WTC11 (cell line): Measurements from ENCODE around the gene CATSPERE. TPM values are rescaled to one million over a fixed set of nuclear protein-coding genes. Genes with fewer than 3 reads are reported as not detected.

ENCODE experiments used
- ATAC-seq: fragments of 200-7000 bp; cut with Tn5 transposase; 2 replicates; pipeline ENCODE4 v1.10.0; 2021; ENCODE audit warnings: mild to moderate bottlenecking, moderate library complexity
- CTCF ChIA-PET: fragments of 300-600 bp; sonication (Branson Sonifier 250); formaldehyde crosslinking; loops from one replicate; lab custom pipeline; 2021; ENCODE audit warnings: antibody characterized with exemption; lab: Charles Lee
- POLR2A ChIA-PET: fragments of 350-600 bp; sonication (Branson Sonifier 250); formaldehyde crosslinking; loops from one replicate; lab custom pipeline; 2021; ENCODE audit warnings: antibody characterized with exemption; lab: Charles Lee
- DNase-seq: peaks from one replicate; pipeline ENCODE4 v3.0.0; 2021; ENCODE audit warnings: low spot score
- H3K27ac Mint-ChIP-seq: 2 replicates; pipeline ENCODE4 v1.8.0; 2021; ENCODE audit warnings: mixed read lengths
- H3K27me3 Mint-ChIP-seq: 2 replicates; pipeline ENCODE4 v1.8.0; 2021; ENCODE audit warnings: low read depth, mild to moderate bottlenecking, moderate library complexity, mixed read lengths
- H3K36me3 Mint-ChIP-seq: 2 replicates; pipeline ENCODE4 v1.8.0; 2021; ENCODE audit warnings: mixed read lengths
- H3K4me1 Mint-ChIP-seq: 2 replicates; pipeline ENCODE4 v1.8.0; 2022; ENCODE audit warnings: mixed read lengths
- H3K4me3 Mint-ChIP-seq: 2 replicates; pipeline ENCODE4 v1.8.0; 2021; ENCODE audit warnings: mild to moderate bottlenecking, moderate library complexity, mixed read lengths
- H3K9me3 Mint-ChIP-seq: 2 replicates; pipeline ENCODE4 v1.8.0; 2021; ENCODE audit warnings: mixed read lengths
- ATF1 ChIP-seq: sonication (generic); formaldehyde crosslinking; IDR thresholded peaks from 2 replicates; pipeline ENCODE4 v1.8.1; 2023; ENCODE audit warnings: mild to moderate bottlenecking, moderate library complexity, missing genetic modification reagents
- CREM ChIP-seq: sonication (generic); formaldehyde crosslinking; IDR thresholded peaks from 2 replicates; pipeline ENCODE4 v1.8.1; 2022; ENCODE audit warnings: mild to moderate bottlenecking, missing genetic modification reagents, moderate library complexity
- ELF4 ChIP-seq: sonication (generic); formaldehyde crosslinking; IDR thresholded peaks from 2 replicates; pipeline ENCODE4 v1.8.1; 2022; ENCODE audit warnings: low read depth, mild to moderate bottlenecking, moderate library complexity, missing genetic modification reagents
- FOXJ3 ChIP-seq: sonication (generic); formaldehyde crosslinking; IDR thresholded peaks from 2 replicates; pipeline ENCODE4 v1.9.0; 2021; ENCODE audit warnings: missing genetic modification reagents, mild to moderate bottlenecking, borderline replicate concordance
- MXD4 ChIP-seq: fragments of 250-450 bp; sonication (Bioruptor Pico); IDR thresholded peaks from 2 replicates; pipeline ENCODE4 v1.8.0; 2021; ENCODE audit warnings: mild to moderate bottlenecking, moderate library complexity, borderline replicate concordance
- NFYB ChIP-seq: sonication (generic); formaldehyde crosslinking; conservative IDR thresholded peaks from 2 replicates; pipeline ENCODE4 v1.8.0; 2022; ENCODE audit warnings: low read depth, missing genetic modification reagents
- NR3C1 ChIP-seq: sonication (generic); formaldehyde crosslinking; conservative IDR thresholded peaks from 2 replicates; pipeline ENCODE4 v1.8.1; 2023; ENCODE audit warnings: low read depth, mild to moderate bottlenecking, missing genetic modification reagents
- OVOL2 ChIP-seq: fragments of 250-450 bp; sonication (Bioruptor Pico); IDR thresholded peaks from 2 replicates; pipeline ENCODE4 v1.9.0; 2021; ENCODE audit warnings: mild to moderate bottlenecking, borderline replicate concordance
- RELA ChIP-seq: sonication (generic); formaldehyde crosslinking; IDR thresholded peaks from 2 replicates; pipeline ENCODE4 v1.8.1; 2022; ENCODE audit warnings: missing genetic modification reagents, mild to moderate bottlenecking, borderline replicate concordance
- TEAD1 ChIP-seq: sonication (generic); formaldehyde crosslinking; IDR thresholded peaks from 2 replicates; pipeline ENCODE4 v1.8.0; 2022; ENCODE audit warnings: mild to moderate bottlenecking, missing genetic modification reagents
- ZNF425 ChIP-seq: fragments of 250-450 bp; sonication (Bioruptor Pico); conservative IDR thresholded peaks from 2 replicates; pipeline ENCODE4 v1.9.0; 2021; ENCODE audit warnings: mild to moderate bottlenecking
- total RNA-seq: library from RNA; stranded (reverse); gene quantifications from 3 replicates; pipeline ENCODE4 v1.2.3, GENCODE V29; 2021
- TF ChIP-seq, protein P1 (sequence below): sonication (generic); formaldehyde crosslinking; IDR thresholded peaks from 2 replicates; pipeline ENCODE4 v1.8.1; 2023; ENCODE audit warnings: mild to moderate bottlenecking, missing genetic modification reagents, borderline replicate concordance
- TF ChIP-seq, protein P2 (sequence below): sonication (generic); formaldehyde crosslinking; IDR thresholded peaks from 2 replicates; pipeline ENCODE4 v1.8.0; 2022; ENCODE audit warnings: mild to moderate bottlenecking, missing genetic modification reagents
- TF ChIP-seq, protein P3 (sequence below): sonication (generic); formaldehyde crosslinking; IDR thresholded peaks from 2 replicates; pipeline ENCODE4 v1.8.1; 2022; ENCODE audit warnings: low read depth, mild to moderate bottlenecking, moderate library complexity, missing genetic modification reagents, borderline replicate concordance
- TF ChIP-seq, protein P4 (sequence below): sonication (generic); formaldehyde crosslinking; IDR thresholded peaks from 2 replicates; pipeline ENCODE4 v1.8.0; 2022; ENCODE audit warnings: mild to moderate bottlenecking, missing genetic modification reagents
- TF ChIP-seq, protein P5 (sequence below): sonication (generic); formaldehyde crosslinking; IDR thresholded peaks from 2 replicates; pipeline ENCODE4 v1.8.1; 2023; ENCODE audit warnings: mild to moderate bottlenecking, moderate library complexity, missing genetic modification reagents

Gene CATSPERE
- total RNA-seq, 1 experiment from 2014 or later = 0.66 TPM

DNA sequence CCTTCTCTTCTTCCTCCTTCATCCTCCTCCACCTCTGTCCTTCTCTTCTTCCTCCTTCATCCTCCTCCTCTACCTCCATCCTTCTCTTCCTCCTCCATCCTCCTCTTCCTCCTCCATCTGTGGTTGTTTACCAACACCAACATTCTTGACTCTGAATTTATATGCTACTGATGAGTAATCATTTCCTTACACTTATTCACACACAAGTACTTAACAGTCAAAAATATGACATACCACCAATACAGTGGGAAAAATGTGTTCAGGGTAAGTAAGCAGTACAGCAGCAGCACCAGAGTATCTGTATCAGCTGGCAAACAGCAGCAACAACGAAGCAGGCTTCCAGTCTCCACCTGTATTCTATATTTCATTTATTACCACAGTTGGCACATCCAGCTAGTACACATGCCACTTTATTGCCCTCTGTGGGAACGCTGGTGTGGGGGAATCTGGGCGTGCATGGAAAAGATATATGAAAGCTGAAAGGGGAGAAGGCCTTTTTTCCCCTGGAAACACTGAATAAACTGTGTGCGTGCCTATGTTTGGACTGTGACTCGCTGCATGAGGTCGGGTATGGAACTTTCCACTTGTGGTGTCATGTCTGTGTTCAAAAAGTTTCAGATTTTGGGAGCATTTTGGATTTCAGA is 25.4 kb upstream of the CATSPERE start (continued):
- TF ChIP-seq, protein P1, sequence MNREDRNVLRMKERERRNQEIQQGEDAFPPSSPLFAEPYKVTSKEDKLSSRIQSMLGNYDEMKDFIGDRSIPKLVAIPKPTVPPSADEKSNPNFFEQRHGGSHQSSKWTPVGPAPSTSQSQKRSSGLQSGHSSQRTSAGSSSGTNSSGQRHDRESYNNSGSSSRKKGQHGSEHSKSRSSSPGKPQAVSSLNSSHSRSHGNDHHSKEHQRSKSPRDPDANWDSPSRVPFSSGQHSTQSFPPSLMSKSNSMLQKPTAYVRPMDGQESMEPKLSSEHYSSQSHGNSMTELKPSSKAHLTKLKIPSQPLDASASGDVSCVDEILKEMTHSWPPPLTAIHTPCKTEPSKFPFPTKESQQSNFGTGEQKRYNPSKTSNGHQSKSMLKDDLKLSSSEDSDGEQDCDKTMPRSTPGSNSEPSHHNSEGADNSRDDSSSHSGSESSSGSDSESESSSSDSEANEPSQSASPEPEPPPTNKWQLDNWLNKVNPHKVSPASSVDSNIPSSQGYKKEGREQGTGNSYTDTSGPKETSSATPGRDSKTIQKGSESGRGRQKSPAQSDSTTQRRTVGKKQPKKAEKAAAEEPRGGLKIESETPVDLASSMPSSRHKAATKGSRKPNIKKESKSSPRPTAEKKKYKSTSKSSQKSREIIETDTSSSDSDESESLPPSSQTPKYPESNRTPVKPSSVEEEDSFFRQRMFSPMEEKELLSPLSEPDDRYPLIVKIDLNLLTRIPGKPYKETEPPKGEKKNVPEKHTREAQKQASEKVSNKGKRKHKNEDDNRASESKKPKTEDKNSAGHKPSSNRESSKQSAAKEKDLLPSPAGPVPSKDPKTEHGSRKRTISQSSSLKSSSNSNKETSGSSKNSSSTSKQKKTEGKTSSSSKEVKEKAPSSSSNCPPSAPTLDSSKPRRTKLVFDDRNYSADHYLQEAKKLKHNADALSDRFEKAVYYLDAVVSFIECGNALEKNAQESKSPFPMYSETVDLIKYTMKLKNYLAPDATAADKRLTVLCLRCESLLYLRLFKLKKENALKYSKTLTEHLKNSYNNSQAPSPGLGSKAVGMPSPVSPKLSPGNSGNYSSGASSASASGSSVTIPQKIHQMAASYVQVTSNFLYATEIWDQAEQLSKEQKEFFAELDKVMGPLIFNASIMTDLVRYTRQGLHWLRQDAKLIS (CRISPR knock-in tag) = no peak
- TF ChIP-seq, protein P2, sequence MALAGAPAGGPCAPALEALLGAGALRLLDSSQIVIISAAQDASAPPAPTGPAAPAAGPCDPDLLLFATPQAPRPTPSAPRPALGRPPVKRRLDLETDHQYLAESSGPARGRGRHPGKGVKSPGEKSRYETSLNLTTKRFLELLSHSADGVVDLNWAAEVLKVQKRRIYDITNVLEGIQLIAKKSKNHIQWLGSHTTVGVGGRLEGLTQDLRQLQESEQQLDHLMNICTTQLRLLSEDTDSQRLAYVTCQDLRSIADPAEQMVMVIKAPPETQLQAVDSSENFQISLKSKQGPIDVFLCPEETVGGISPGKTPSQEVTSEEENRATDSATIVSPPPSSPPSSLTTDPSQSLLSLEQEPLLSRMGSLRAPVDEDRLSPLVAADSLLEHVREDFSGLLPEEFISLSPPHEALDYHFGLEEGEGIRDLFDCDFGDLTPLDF (CRISPR knock-in tag) = no peak
- TF ChIP-seq ZNF425 (no peak), RELA (CRISPR knock-in tag) (no peak), FOXJ3 (CRISPR knock-in tag) (no peak), TEAD1 (CRISPR knock-in tag) (no peak)

GRCh38 chr1:244436336-244437085 is 24.6 kb upstream of the CATSPERE start:
- no peak for TF ChIP-seq CREM
- TF ChIP-seq, protein P3, sequence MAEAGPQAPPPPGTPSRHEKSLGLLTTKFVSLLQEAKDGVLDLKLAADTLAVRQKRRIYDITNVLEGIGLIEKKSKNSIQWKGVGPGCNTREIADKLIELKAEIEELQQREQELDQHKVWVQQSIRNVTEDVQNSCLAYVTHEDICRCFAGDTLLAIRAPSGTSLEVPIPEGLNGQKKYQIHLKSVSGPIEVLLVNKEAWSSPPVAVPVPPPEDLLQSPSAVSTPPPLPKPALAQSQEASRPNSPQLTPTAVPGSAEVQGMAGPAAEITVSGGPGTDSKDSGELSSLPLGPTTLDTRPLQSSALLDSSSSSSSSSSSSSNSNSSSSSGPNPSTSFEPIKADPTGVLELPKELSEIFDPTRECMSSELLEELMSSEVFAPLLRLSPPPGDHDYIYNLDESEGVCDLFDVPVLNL = no peak
- TF ChIP-seq, protein P2 (CRISPR knock-in tag) = no peak
- TF ChIP-seq, protein P4, sequence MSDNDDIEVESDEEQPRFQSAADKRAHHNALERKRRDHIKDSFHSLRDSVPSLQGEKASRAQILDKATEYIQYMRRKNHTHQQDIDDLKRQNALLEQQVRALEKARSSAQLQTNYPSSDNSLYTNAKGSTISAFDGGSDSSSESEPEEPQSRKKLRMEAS (CRISPR knock-in tag) = no peak
- no peak for TF ChIP-seq OVOL2 (CRISPR knock-in tag)
- H3K4me3 Mint-ChIP-seq = no peak overlapping the region
- CTCF ChIA-PET = no interaction called here

DNA sequence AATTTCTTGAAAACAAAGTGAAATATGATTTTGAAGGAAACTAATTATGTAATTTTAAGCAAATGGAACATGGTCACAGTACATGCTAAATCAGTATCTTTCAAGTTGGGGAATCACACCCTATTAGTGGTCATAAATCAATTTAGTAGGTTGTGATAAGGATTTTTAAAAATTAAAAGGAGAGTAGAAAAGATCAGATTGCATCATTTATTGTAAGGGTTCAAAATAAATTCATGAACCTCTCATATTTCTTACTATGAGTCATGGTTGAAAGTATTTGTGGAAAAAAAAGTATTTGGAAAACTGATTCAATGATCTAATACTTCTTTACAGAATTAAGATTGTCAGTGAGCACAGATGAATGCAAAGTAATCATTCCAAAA is 24.0 kb upstream of the CATSPERE start:
- Mint-ChIP-seq H3K27ac (no peak overlapping the region), H3K4me3 (no peak overlapping the region), H3K27me3 (no peaks in the 10 kb centered on the region), H3K36me3 (peaks cover 33% of the 10 kb centered on the region), H3K9me3 (no peaks in the 10 kb centered on the region), H3K4me1 (peaks cover 24% of the 10 kb centered on the region)
- ChIA-PET CTCF (no interaction called here), POLR2A (no interaction called here)
- ATAC-seq (no peak), DNase-seq (no peak)
- TF ChIP-seq ATF1 (CRISPR knock-in tag) = no peak
- TF ChIP-seq NR3C1 (CRISPR knock-in tag) = no peak
- no peak for TF ChIP-seq MXD4 (CRISPR knock-in tag)
- no peak for TF ChIP-seq ZNF425
- no peak for TF ChIP-seq ELF4
- TF ChIP-seq, protein P5, sequence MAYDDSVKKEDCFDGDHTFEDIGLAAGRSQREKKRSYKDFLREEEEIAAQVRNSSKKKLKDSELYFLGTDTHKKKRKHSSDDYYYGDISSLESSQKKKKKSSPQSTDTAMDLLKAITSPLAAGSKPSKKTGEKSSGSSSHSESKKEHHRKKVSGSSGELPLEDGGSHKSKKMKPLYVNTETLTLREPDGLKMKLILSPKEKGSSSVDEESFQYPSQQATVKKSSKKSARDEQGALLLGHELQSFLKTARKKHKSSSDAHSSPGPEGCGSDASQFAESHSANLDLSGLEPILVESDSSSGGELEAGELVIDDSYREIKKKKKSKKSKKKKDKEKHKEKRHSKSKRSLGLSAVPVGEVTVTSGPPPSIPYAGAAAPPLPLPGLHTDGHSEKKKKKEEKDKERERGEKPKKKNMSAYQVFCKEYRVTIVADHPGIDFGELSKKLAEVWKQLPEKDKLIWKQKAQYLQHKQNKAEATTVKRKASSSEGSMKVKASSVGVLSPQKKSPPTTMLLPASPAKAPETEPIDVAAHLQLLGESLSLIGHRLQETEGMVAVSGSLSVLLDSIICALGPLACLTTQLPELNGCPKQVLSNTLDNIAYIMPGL (CRISPR knock-in tag) = no peak
- no peak for TF ChIP-seq NFYB (CRISPR knock-in tag)

More at GRCh38 chr1:244436336-244437085, 24.6 kb upstream of the CATSPERE start:
- Mint-ChIP-seq H3K36me3 (peaks cover 38% of the 10 kb centered on the region), H3K9me3 (no peaks in the 10 kb centered on the region), H3K27me3 (no peaks in the 10 kb centered on the region), H3K4me1 (peaks cover 24% of the 10 kb centered on the region), H3K27ac (no peak overlapping the region)
- POLR2A ChIA-PET = no interaction called here
- DNase-seq (no peak), ATAC-seq (no peak)
